H1 (cell line): Measurements from ENCODE around the gene NECTIN3. TPM values are rescaled to one million over a fixed set of nuclear protein-coding genes. Genes with fewer than 3 reads are reported as not detected.

Experiments used
- CTCF ChIA-PET: fragments of 300-600 bp; sonication (Branson Sonifier 250); formaldehyde crosslinking; loops from one replicate; lab custom pipeline; 2021; ENCODE audit not compliant: partially characterized antibody; lab: Charles Lee
- POLR2A ChIA-PET: fragments of 300-600 bp; sonication (Branson Sonifier 250); formaldehyde crosslinking; loops from one replicate; lab custom pipeline; 2021; ENCODE audit warnings: inconsistent platforms; ENCODE audit not compliant: partially characterized antibody; lab: Charles Lee
- DNase-seq, 2 experiments: peaks; one replicate each; pipeline versions ENCODE4 v3.0.0 to v3.0.0-alpha.2; 2010 to 2022; ENCODE audit warnings: low spot score in 2 of 2, low read depth in 1 of 2, mixed read lengths in 1 of 2
- FAIRE-seq: peaks from 2 replicates; lab custom pipeline; 2011; peaks lifted over from hg19 to GRCh38; lab: Jason Lieb, UNC
- H2AFZ ChIP-seq: 2 replicates; pipeline ENCODE4 v1.8.1; 2012; ENCODE audit warnings: low read length, inconsistent platforms
- H2AK5ac ChIP-seq: 2 replicates; pipeline ENCODE4 v1.6.1; 2013; ENCODE audit warnings: low read depth, low read length
- H2BK120ac ChIP-seq: replicated peaks from 2 replicates; pipeline ENCODE3; 2013; ENCODE audit warnings: low read depth, low read length, inconsistent platforms
- H2BK12ac ChIP-seq: 2 replicates; pipeline ENCODE4 v1.6.1; 2013; ENCODE audit warnings: low read depth, low read length
- H2BK15ac ChIP-seq: 2 replicates; pipeline ENCODE4 v1.6.1; 2013; ENCODE audit warnings: low read length
- H2BK20ac ChIP-seq: 2 replicates; pipeline ENCODE4 v1.6.1; 2013; ENCODE audit warnings: low read length
- H2BK5ac ChIP-seq: 2 replicates; pipeline ENCODE4 v1.6.1; 2013; ENCODE audit warnings: low read depth, low read length
- H3K14ac ChIP-seq: 2 replicates; pipeline ENCODE4 v1.6.1; 2013; ENCODE audit warnings: inconsistent platforms; ENCODE audit not compliant: insufficient read length
- H3K18ac ChIP-seq: 2 replicates; pipeline ENCODE4 v1.6.1; 2013; ENCODE audit warnings: low read length; ENCODE audit errors: extremely low read depth
- H3K23ac ChIP-seq: 2 replicates; pipeline ENCODE4 v1.6.1; 2013; ENCODE audit warnings: inconsistent platforms; ENCODE audit not compliant: insufficient read length
- H3K23me2 ChIP-seq: 2 replicates; pipeline ENCODE4 v1.6.1; 2013; ENCODE audit warnings: low read depth, low read length
- H3K27ac ChIP-seq: 2 replicates; pipeline ENCODE4 v1.6.1; 2011; ENCODE audit warnings: low read depth, low read length, inconsistent platforms
- H3K27me3 ChIP-seq, 4 experiments: replicated peaks in 1 of 4; 1 replicate in 1 of 4; 2 replicates in 3 of 4; pipeline versions ENCODE4 v1.6.1 to v1.8.1; 2011 to 2013; ENCODE audit warnings: low read length in 3 of 4, mild to moderate bottlenecking in 3 of 4, inconsistent platforms in 2 of 4, mixed read lengths in 2 of 4, moderate library complexity in 1 of 4; ENCODE audit not compliant: control insufficient read depth in 3 of 4, insufficient read depth in 3 of 4; ENCODE audit errors: extremely low read depth in 1 of 4
- H3K36me3 ChIP-seq, 4 experiments: 2 replicates each; pipeline versions ENCODE4 v1.6.1 to v1.8.1; 2011 to 2013; ENCODE audit warnings: mild to moderate bottlenecking in 4 of 4, low read length in 3 of 4, moderate library complexity in 2 of 4, control low read depth in 1 of 4, inconsistent platforms in 1 of 4; ENCODE audit not compliant: insufficient read depth in 4 of 4, control insufficient read depth in 2 of 4
- H3K4ac ChIP-seq: replicated peaks from 2 replicates; pipeline ENCODE3; 2013; ENCODE audit warnings: low read length, low read depth, mixed read lengths, inconsistent platforms; ENCODE audit not compliant: insufficient read length
- H3K4me1 ChIP-seq, 4 experiments: replicated peaks in 1 of 4; 1 replicate in 1 of 4; 2 replicates in 3 of 4; pipeline versions ENCODE4 v1.6.1 to v1.8.1; 2011 to 2013; ENCODE audit warnings: low read length in 3 of 4, inconsistent platforms in 2 of 4, mixed read lengths in 1 of 4; ENCODE audit not compliant: insufficient read depth in 4 of 4, control insufficient read depth in 3 of 4
- H3K4me2 ChIP-seq, 2 experiments: 2 replicates each; pipeline versions ENCODE4 v1.6.1 to v1.8.1; 2011 to 2013; ENCODE audit warnings: low read depth in 2 of 2, low read length in 2 of 2, control low read depth in 1 of 2, inconsistent platforms in 1 of 2, mild to moderate bottlenecking in 1 of 2; ENCODE audit not compliant: insufficient read depth in 1 of 2
- H3K4me3 ChIP-seq, 4 experiments: fragments of 200-600, 300-600 bp in 1 of 4; sonication (generic), shearing (Covaris generic), sonication (Bioruptor Twin) in 1 of 4; 2 replicates each; pipeline versions ENCODE4 v1.5.1 to v1.8.1; 2011 to 2016; ENCODE audit warnings: low read length in 4 of 4, low read depth in 3 of 4, control low read depth in 2 of 4, inconsistent platforms in 2 of 4, mild to moderate bottlenecking in 2 of 4, mixed read lengths in 1 of 4, moderate library complexity in 1 of 4; ENCODE audit not compliant: insufficient read depth in 2 of 4; ENCODE audit errors: extremely low read depth in 1 of 4
- H3K56ac ChIP-seq: replicated peaks from 2 replicates; pipeline ENCODE3; 2013; ENCODE audit warnings: low read depth, mild to moderate bottlenecking, mixed read lengths, low read length, inconsistent platforms; ENCODE audit not compliant: insufficient read length
- H3K79me1 ChIP-seq: 2 replicates; pipeline ENCODE4 v1.6.1; 2013; ENCODE audit warnings: low read depth, low read length, control low read depth
- H3K79me2 ChIP-seq, 2 experiments: 2 replicates each; pipeline versions ENCODE4 v1.6.1 to v1.8.1; 2012 to 2013; ENCODE audit warnings: low read length in 2 of 2, mild to moderate bottlenecking in 2 of 2, inconsistent platforms in 1 of 2; ENCODE audit not compliant: insufficient read depth in 2 of 2, control insufficient read depth in 1 of 2
- H3K9ac ChIP-seq, 4 experiments: replicated peaks in 1 of 4; 1 replicate in 1 of 4; 2 replicates in 3 of 4; pipeline versions ENCODE4 v1.6.1 to v1.8.1; 2011 to 2013; ENCODE audit warnings: low read depth in 3 of 4, low read length in 3 of 4, control low read depth in 2 of 4, mild to moderate bottlenecking in 2 of 4, moderate library complexity in 2 of 4, inconsistent platforms in 1 of 4; ENCODE audit errors: extremely low read depth in 1 of 4
- H3K9me3 ChIP-seq, 2 experiments: 2 replicates each; pipeline versions ENCODE4 v1.6.1 to v1.8.1; 2012 to 2013; ENCODE audit warnings: mild to moderate bottlenecking in 2 of 2, moderate library complexity in 2 of 2, control low read depth in 1 of 2, inconsistent platforms in 1 of 2, low read depth in 1 of 2, low read length in 1 of 2, mixed read lengths in 1 of 2; ENCODE audit not compliant: insufficient read depth in 2 of 2
- H4K20me1 ChIP-seq, 2 experiments: replicated peaks in 1 of 2; 2 replicates each; pipeline versions ENCODE3 to v1.8.1; 2011 to 2013; ENCODE audit warnings: inconsistent platforms in 2 of 2, low read length in 2 of 2, mild to moderate bottlenecking in 1 of 2; ENCODE audit not compliant: insufficient read depth in 2 of 2, control insufficient read depth in 1 of 2
- H4K5ac ChIP-seq: 2 replicates; pipeline ENCODE4 v1.6.1; 2013; ENCODE audit warnings: low read length, low read depth, mixed read lengths, inconsistent platforms; ENCODE audit not compliant: insufficient read length
- H4K8ac ChIP-seq: 2 replicates; pipeline ENCODE4 v1.8.0; 2013; ENCODE audit warnings: mild to moderate bottlenecking, moderate library complexity, low read length, inconsistent platforms; ENCODE audit not compliant: insufficient read depth; ENCODE audit errors: extremely low read depth
- H4K91ac ChIP-seq: replicated peaks from 2 replicates; pipeline ENCODE3; 2013; ENCODE audit warnings: low read length, mixed read lengths, inconsistent platforms; ENCODE audit not compliant: insufficient read length
- ATF3 ChIP-seq: IDR thresholded peaks from 2 replicates; pipeline ENCODE4 v1.6.1; 2011; ENCODE audit warnings: low read depth, mild to moderate bottlenecking, low read length; ENCODE audit not compliant: insufficient read depth
- CBX5 ChIP-seq: fragments of 300-800, 300-1000 bp; sonication (generic); IDR thresholded peaks from 2 replicates; pipeline ENCODE4 v1.7.1; 2016; ENCODE audit warnings: antibody characterized with exemption, low read length, low read depth
- EP300 ChIP-seq, 2 experiments: IDR thresholded peaks; 1 replicate in 1 of 2; 2 replicates in 1 of 2; pipeline ENCODE4 v1.6.1; 2011 to 2012; ENCODE audit warnings: low read depth in 2 of 2, low read length in 2 of 2, mild to moderate bottlenecking in 2 of 2, borderline replicate concordance in 1 of 2, inconsistent platforms in 1 of 2, moderate library complexity in 1 of 2
- GABPA ChIP-seq: IDR thresholded peaks from 2 replicates; pipeline ENCODE4 v1.6.1; 2011; ENCODE audit warnings: mild to moderate bottlenecking, low read length, moderate library complexity, borderline replicate concordance; ENCODE audit not compliant: insufficient read depth
- HDAC6 ChIP-seq: IDR thresholded peaks from one replicate; pipeline ENCODE4 v1.7.1; 2012; ENCODE audit warnings: low read depth, mild to moderate bottlenecking, inconsistent platforms, low read length, moderate library complexity
- POLR2AphosphoS5 ChIP-seq: IDR thresholded peaks from 2 replicates; pipeline ENCODE4 v1.6.1; 2011; ENCODE audit warnings: low read depth, low read length
- RNF2 ChIP-seq: fragments of 200-900, 300-1000 bp; sonication (generic); IDR thresholded peaks from 2 replicates; pipeline ENCODE4 v1.7.1; 2016; ENCODE audit warnings: borderline replicate concordance, low read depth, mild to moderate bottlenecking, antibody characterized with exemption, low read length; ENCODE audit not compliant: poor library complexity, severe bottlenecking; ENCODE audit errors: missing control alignments
- SIN3A ChIP-seq, 2 experiments: IDR thresholded peaks in 1 of 2; conservative IDR thresholded peaks in 1 of 2; 2 replicates each; pipeline ENCODE4 v1.6.1; 2011 to 2012; ENCODE audit warnings: low read length in 2 of 2, improper control_type of control experiment in 1 of 2, low read depth in 1 of 2, mild to moderate bottlenecking in 1 of 2
- SP1 ChIP-seq: IDR thresholded peaks from 2 replicates; pipeline ENCODE4 v1.6.1; 2011; ENCODE audit warnings: low read depth, low read length
- TEAD4 ChIP-seq: IDR thresholded peaks from 2 replicates; pipeline ENCODE4 v1.6.1; 2012; ENCODE audit warnings: low read depth, low read length, inconsistent platforms, mixed read lengths
- WGBS, 2 experiments: shearing (Covaris generic) in 1 of 2; methylation state at CpG; one replicate each; pipeline versions ENCODE4 v1.1.6 to v1.1.7; 2013 to 2015; ENCODE audit warnings: low lambda C conversion rate in 2 of 2, mixed read lengths in 2 of 2, inconsistent platforms in 1 of 2, low coverage in 1 of 2, missing lambda C conversion rate in 1 of 2; ENCODE audit not compliant: insufficient replicate concordance in 2 of 2, insufficient coverage in 1 of 2, insufficient read length in 1 of 2; ENCODE audit errors: extremely low coverage in 1 of 2, missing lambda C conversion rate in 1 of 2; 5-methylcytosine and 5-hydroxymethylcytosine counted together
- polyA plus RNA-seq, 7 experiments: library from polyadenylated mRNA; depleted of rRNA in 3 of 7; stranded (reverse) in 5 of 7; unstranded in 2 of 7; fragments of >200 nt in 5 of 7; fragments of 200-250 nt in 2 of 7; gene quantifications; 1 replicate in 5 of 7; 2 replicates in 1 of 7; 4 replicates in 1 of 7; pipeline versions ENCODE4 v1.2.1 to v1.2.3, GENCODE V29; 2011 to 2013; ENCODE audit warnings: missing spikeins in 2 of 7, mixed read lengths in 2 of 7
- total RNA-seq: library from RNA; stranded (reverse); fragmentation: NEBNext Ultra II Directional; extraction: Animal tissue kit (Norgen Biotek cat#: 25700); gene quantifications from 2 replicates; pipeline ENCODE4 v1.2.1, GENCODE V29; 2021

Gene NECTIN3
- total and polyA plus RNA-seq, 2 of the 8 experiments (the other 6 are each of a cell fraction or from before 2014, with no cell fraction given), result 13.6 to 50.6 TPM

- Histone ChIP-seq H3K23me2 (no peaks in the 10 kb centered on the region; the same call in 1 of the 2 replicates), H3K9ac (no peak overlapping the region), H2BK20ac (no peak overlapping the region), H3K27me3 (no peaks in the 10 kb centered on the region), H3K79me1 (no peaks in the 10 kb centered on the region; the same call in 1 of the 2 replicates), H3K18ac (no peak overlapping the region), H3K23ac (no peak overlapping the region), H3K4me1 (peaks cover 0 to 16% (median 0%) of the 10 kb centered on the region in 4 experiments; a peak in 2 of 7 replicates), H3K9me3 (no peaks in the 10 kb centered on the region), H3K56ac (no peak overlapping the region), H3K4me2 (no peak overlapping the region), H2AFZ (no peak overlapping the region), H2AK5ac (no peak overlapping the region), H4K8ac (no peak overlapping the region), H4K91ac (no peak overlapping the region), H2BK12ac (no peak overlapping the region), H2BK5ac (no peak overlapping the region), H3K27ac (no peak overlapping the region), H2BK15ac (no peak overlapping the region), H4K5ac (no peak overlapping the region), H4K20me1 (peaks cover 2 to 8% of the 10 kb centered on the region in 2 experiments), H2BK120ac (no peak overlapping the region), H3K4me3 (no peak overlapping the region), H3K79me2 (peaks cover 11 to 95% of the 10 kb centered on the region in 2 experiments), H3K14ac (no peak overlapping the region), H3K36me3 (no peaks in the 10 kb centered on the region; a peak in 1 of 8 replicates), H3K4ac (no peak overlapping the region)
- WGBS, 2 experiments, result 79% methylated on average over 2 of the region's 2 CpGs; no CpG with 5 or more reads in 1 of the 2 experiments
- POLR2A ChIA-PET, result interaction anchor here (1.1 to 1.7 kb wide), 2 partner anchors 15 to 143 kb away, joined by 3 to 5 read pairs; no protein-coding TSS in a partner anchor
- TF ChIP-seq SIN3A (conservative IDR thresholded peaks at IDR 0.05 in 1 of 2, IDR thresholded peaks at IDR 0.05 in 1 of 2; ENCODE audit: low read depth in 1 of 2, low read length in 2 of 2) (no peak), POLR2AphosphoS5 (no peak), HDAC6 (no peak), RNF2 (no peak), SP1 (no peak), CBX5 (no peak), ATF3 (no peak), TEAD4 (no peak), GABPA (no peak), EP300 (IDR thresholded peaks at IDR 0.05; ENCODE audit: borderline replicate concordance in 1 of 2, low read depth in 2 of 2, low read length in 2 of 2) (no peak)
- FAIRE-seq (peak; percentile 24), DNase-seq (no peak)
- CTCF ChIA-PET, result no interaction called here
These were observed 41.3 kb downstream of the NECTIN3 start for GRCh38 chr3:111112913-111113312.
